ENCODE measurements around the gene CMTM2. TPM values are rescaled to one million over a fixed set of nuclear protein-coding genes. Genes with fewer than 3 reads are reported as not detected.

CMTM2 gene
- total RNA-seq, 2 experiments from 2014 or later, result not detected

GRCh38 chr16:66539623-66540469 is 39.4 kb upstream of the CMTM2 start:
- no peak overlapping the region for H3K27ac Mint-ChIP-seq
- H3K4me1 Mint-ChIP-seq (ENCODE audit: low read depth), result peaks cover 24% of the 10 kb centered on the region
- Histone ChIP-seq H3K27ac (ENCODE audit: low read depth in 1 of 2, low read length in 2 of 2) (no peak overlapping the region), H3K4me3 (ENCODE audit: low read length) (no peak overlapping the region), H3K27me3 (ENCODE audit: control insufficient read depth in 1 of 2, insufficient read depth in 2 of 2, low read length in 2 of 2) (no peaks in the 10 kb centered on the region), H3K9me3 (ENCODE audit: control insufficient read depth in 1 of 2, insufficient read depth in 1 of 2, low read length in 2 of 2) (no peaks in the 10 kb centered on the region), H3K4me1 (ENCODE audit: insufficient read depth, low read length) (peaks cover 14% of the 10 kb centered on the region), H3K36me3 (ENCODE audit: insufficient read depth, low read length) (peaks cover 8% of the 10 kb centered on the region)
- DNase-seq, result peak in 4 of 14 experiments; percentile 27 to 50 (median 40)
- ATAC-seq (ENCODE audit: poor library complexity), result no peak
- H3K4me3 Mint-ChIP-seq, result no peak overlapping the region
- H3K36me3 Mint-ChIP-seq (ENCODE audit: low read depth), result peaks cover 9% of the 10 kb centered on the region
- no peaks in the 10 kb centered on the region for H3K9me3 Mint-ChIP-seq
- TF ChIP-seq CTCF (IDR thresholded peaks at IDR 0.05), result no peak
- ChIA-PET CTCF (interaction anchor here (1.0 to 1.1 kb wide), 2 partner anchors 18 to 22 kb away, joined by 3 read pairs; no protein-coding TSS in a partner anchor), POLR2A (interaction anchor here (0.8 to 1.6 kb wide), 2 partner anchors 12 to 24 kb away, joined by 3 to 4 read pairs; partner anchors contain the start of gene CKLF)
- H3K27me3 Mint-ChIP-seq, result no peaks in the 10 kb centered on the region
- intact Hi-C loops (cut with DNase I, micrococcal nuclease), result no loop called here

GRCh38 chr16:66541388-66542355 is 37.6 kb upstream of the CMTM2 start:
- Histone ChIP-seq H3K27ac (ENCODE audit: low read depth in 1 of 2, low read length in 2 of 2) (no peak overlapping the region), H3K36me3 (ENCODE audit: insufficient read depth, low read length) (peaks cover 8% of the 10 kb centered on the region), H3K27me3 (ENCODE audit: control insufficient read depth in 1 of 2, insufficient read depth in 2 of 2, low read length in 2 of 2) (no peaks in the 10 kb centered on the region), H3K4me3 (ENCODE audit: low read length) (no peak overlapping the region), H3K9me3 (ENCODE audit: control insufficient read depth in 1 of 2, insufficient read depth in 1 of 2, low read length in 2 of 2) (no peaks in the 10 kb centered on the region), H3K4me1 (ENCODE audit: insufficient read depth, low read length) (peaks cover 14% of the 10 kb centered on the region)
- intact Hi-C loops (cut with DNase I, micrococcal nuclease), result no loop called here
- no peak overlapping the region for H3K4me3 Mint-ChIP-seq
- no peaks in the 10 kb centered on the region for H3K9me3 Mint-ChIP-seq
- POLR2A ChIA-PET, result interaction anchor here (0.9 to 1.6 kb wide), 3 partner anchors 9 to 11 kb away, joined by 3 to 4 read pairs (median 3); partner anchors contain the start of gene CKLF
- DNase-seq (no peak), ATAC-seq (ENCODE audit: poor library complexity) (no peak)
- CTCF ChIA-PET, result no interaction called here
- peaks cover 24% of the 10 kb centered on the region for H3K4me1 Mint-ChIP-seq (ENCODE audit: low read depth)
- H3K27me3 Mint-ChIP-seq, result no peaks in the 10 kb centered on the region
- H3K27ac Mint-ChIP-seq, result no peak overlapping the region
- TF ChIP-seq CTCF (IDR thresholded peaks at IDR 0.05), result no peak
- H3K36me3 Mint-ChIP-seq (ENCODE audit: low read depth), result peaks cover 9% of the 10 kb centered on the region

GRCh38 chr16:66542396-66542795 is 36.9 kb upstream of the CMTM2 start:
- Mint-ChIP-seq H3K4me1 (ENCODE audit: low read depth) (peaks cover 29% of the 10 kb centered on the region), H3K27ac (no peak overlapping the region), H3K4me3 (no peak overlapping the region), H3K9me3 (no peaks in the 10 kb centered on the region), H3K36me3 (ENCODE audit: low read depth) (peaks cover 2% of the 10 kb centered on the region), H3K27me3 (no peaks in the 10 kb centered on the region)
- DNase-seq (no peak), ATAC-seq (ENCODE audit: poor library complexity) (no peak)
- ChIA-PET POLR2A (interaction anchor here (0.9 to 1.5 kb wide), 2 partner anchors 8 to 10 kb away, joined by 3 read pairs; partner anchors contain the start of gene CKLF), CTCF (no interaction called here)
- intact Hi-C loops (cut with DNase I, micrococcal nuclease), result no loop called here
- Histone ChIP-seq H3K9me3 (ENCODE audit: control insufficient read depth in 1 of 2, insufficient read depth in 1 of 2, low read length in 2 of 2) (no peaks in the 10 kb centered on the region), H3K36me3 (ENCODE audit: insufficient read depth, low read length) (peaks cover 5% of the 10 kb centered on the region), H3K27me3 (ENCODE audit: control insufficient read depth in 1 of 2, insufficient read depth in 2 of 2, low read length in 2 of 2) (no peaks in the 10 kb centered on the region), H3K4me3 (ENCODE audit: low read length) (no peak overlapping the region), H3K4me1 (ENCODE audit: insufficient read depth, low read length) (peaks cover 18% of the 10 kb centered on the region), H3K27ac (ENCODE audit: low read depth in 1 of 2, low read length in 2 of 2) (no peak overlapping the region)
- TF ChIP-seq CTCF (IDR thresholded peaks at IDR 0.05), result no peak

Data from CD4-positive, alpha-beta T cell (primary cell).